HG03432 (cell line): ENCODE measurements around the gene EGF.
"Not testable (repeated sequence)": the region's sequence is repeated elsewhere in the genome, so short reads cannot be mapped to it uniquely, and the experiment has no call there.

Experiments used
- ATAC-seq: cut with Tn5 transposase; IDR thresholded peaks from one replicate; pipeline ENCODE4 v1.9.1; 2021; ENCODE audit warnings: mild to moderate bottlenecking, moderate library complexity; ENCODE audit not compliant: unreplicated experiment

EGF gene

GRCh38 chr4:109914322-109914721 lies 1.6 kb downstream of the EGF start:
- no peak for ATAC-seq

DNA sequence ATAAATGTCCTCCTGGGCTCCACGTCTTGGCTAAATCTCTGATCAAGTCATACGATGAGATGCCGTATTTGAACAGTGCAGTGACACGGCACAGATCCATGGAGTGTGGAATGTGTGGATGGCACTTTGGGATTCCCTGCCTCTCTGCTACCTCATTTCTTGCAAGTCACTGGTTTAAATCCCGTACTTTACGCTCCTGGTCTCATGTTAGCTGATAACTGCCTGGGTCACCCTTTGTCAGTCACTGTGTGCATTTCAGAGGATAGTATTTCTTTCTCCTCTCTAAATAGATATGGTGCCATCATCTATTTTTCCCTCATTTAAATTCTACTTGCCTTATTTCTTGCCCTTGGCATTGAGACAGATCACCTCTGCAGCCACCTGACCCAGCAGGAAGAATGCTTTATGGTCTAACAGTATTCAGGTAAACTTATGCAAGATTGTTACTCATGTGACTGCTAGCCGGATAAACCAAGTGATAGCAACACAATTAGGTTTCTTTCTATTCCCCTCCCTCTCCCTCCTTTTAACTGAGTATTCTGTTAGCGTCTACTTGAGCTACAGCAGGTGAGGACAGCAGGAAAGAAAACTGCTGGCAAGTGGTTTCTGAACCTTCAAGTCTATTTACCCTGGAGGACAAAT lies 2.8 kb downstream of the EGF start:
- no peak for ATAC-seq

DNA sequence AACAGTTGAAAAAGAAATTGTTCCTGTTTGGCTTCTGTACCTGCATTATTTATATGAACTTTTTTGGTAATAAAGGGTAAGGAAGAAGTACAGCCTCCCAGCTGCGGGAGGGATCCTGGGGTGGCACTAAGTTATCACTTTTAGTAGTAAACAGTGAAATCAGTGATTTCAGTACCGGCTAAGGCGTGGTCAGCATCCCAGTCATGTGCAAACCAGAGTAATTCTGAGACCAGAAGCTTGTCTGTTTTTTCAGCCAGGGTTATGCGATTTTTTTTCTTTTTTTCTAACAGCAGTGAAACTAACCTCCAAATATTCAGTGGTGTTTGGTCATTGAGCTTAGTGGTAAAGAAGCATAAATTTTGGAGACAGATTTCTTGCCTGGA lies 3.3 kb downstream of the EGF start:
- no peak for ATAC-seq

GRCh38 chr4:109921384-109921808 lies 8.7 kb downstream of the EGF start:
- no peak for ATAC-seq

- ATAC-seq = no peak
Observed at GRCh38 chr4:109925396-109925795, 12.7 kb downstream of the EGF start.

- ATAC-seq = no peak
Observed at GRCh38 chr4:109928327-109929045, 15.8 kb downstream of the EGF start.

DNA sequence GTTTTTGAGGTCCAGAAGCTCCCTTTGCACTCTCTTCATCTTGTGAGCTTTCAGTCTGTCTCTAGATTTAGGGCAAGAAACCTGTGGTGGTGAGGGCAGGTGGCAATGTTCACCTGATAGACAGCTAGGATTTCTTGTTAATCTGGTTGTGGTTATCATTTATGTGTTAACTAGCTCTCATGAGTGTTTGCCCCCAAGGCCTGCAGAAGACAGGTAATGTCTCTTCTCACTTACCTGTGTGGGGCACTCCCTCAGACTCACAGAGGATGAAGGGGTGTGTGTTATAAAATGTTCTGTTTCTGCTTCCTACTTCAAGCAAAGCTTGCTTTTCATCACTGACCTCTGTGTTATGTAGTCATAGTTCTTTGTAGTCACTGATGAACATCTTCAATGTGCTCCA lies 17.8 kb downstream of the EGF start:
- no peak for ATAC-seq

GRCh38 chr4:109930872-109931271 lies 18.2 kb downstream of the EGF start:
- ATAC-seq = no peak

GRCh38 chr4:109931318-109931717 lies 18.6 kb downstream of the EGF start:
- no peak for ATAC-seq

DNA sequence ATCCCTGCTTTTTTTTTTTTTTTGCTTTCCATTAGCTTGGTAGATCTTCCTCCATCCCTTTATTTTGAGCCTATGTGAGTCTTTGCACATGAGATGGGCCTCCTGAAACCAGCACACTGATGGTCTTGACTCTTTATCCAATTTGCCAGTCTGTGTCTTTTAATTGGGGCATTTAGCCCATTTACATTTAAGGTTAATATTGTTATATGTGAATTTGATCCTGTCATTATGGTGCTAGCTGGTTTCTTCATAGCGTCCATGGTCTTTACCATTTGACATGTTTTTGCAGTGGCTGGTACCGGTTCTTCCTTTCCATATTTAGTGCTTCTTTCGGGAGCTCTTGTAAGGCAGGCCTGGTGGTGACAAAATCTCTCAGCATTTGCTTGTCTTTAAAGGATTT lies 24.7 kb downstream of the EGF start:
- ATAC-seq = not testable (repeated sequence)

DNA sequence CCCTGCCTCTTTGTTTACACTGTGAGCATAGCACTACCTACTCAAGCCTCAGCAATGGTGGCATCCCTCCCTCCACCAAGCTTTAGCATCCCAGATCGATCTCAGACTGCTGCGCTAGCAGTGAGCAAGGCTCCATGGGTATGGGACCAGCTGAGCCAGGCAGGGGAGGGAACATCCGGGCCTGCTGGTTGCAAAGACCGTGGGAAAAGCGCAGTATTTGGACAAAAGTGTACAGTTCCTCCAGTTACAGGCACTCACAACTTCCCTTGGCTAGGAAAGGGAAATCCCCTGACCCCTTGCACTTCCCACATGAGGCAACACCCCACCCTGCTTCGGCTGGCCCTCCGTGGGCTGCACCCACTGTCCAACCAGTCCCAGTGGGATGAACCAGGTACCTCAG lies 26.5 kb downstream of the EGF start:
- ATAC-seq = no peak

- no peak for ATAC-seq
Observed at GRCh38 chr4:109942292-109942926, 29.7 kb downstream of the EGF start.

- ATAC-seq = no peak
Observed at GRCh38 chr4:109943745-109944144, 31.1 kb downstream of the EGF start.

- no peak for ATAC-seq
Observed at GRCh38 chr4:109944591-109944990, 31.9 kb downstream of the EGF start.

GRCh38 chr4:109945056-109945455 lies 32.4 kb downstream of the EGF start:
- ATAC-seq = no peak

DNA sequence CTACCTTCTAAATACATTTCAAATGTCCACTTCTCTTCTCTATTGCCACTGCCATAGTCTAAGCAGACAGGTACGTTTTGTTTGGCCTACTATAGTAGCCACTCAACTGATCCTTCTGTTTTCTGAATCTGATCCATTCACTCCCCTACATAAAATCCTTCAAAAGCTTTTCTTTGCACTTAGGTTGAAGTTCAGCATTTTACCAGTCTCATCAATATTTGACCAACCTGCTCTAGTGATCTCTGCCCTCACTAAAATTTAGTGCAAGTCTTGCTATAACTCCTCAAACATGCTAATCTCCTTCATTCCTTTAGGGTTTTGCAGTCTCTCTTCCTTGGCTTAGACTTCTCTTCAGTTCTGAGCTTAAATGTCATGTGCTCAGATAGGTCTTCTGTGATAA lies 33.4 kb downstream of the EGF start:
- ATAC-seq = no peak

DNA sequence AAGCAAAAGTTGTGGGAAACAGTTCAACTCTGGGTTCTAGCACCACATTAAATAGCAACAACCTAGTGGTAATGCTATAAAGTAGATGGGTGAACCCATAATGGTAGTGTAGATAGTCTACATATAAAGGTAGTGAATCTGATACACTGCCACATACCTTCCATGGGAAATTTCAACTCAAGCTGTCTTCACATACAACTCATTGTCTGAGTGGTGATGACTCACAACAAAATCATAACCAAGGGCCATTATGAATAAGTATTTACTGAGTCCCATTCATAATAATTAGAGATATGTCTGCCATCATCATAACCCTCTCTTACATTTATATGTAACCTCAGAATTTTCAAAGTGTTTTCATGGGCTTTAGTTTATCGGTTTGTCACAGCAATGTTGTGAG lies 34.8 kb downstream of the EGF start:
- peak; percentile 69 for ATAC-seq

DNA sequence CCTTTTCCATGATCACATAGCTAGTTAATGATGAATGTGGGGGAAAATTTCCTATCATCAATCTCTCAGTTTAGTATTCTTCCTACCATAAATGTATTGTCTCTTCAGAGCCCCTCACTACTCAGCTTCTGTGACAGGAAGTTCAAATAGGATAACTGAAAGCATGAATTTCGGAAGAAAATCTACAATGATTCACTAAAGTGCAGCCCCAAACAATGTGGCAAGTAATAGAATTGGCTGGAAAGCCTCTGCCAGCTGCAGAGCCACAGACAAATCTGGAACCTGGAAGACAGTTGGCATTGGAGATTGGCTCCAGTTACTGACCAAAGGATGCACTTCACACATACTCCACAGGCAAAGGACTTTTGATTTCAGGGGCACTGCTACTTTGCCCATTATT lies 35.2 kb downstream of the EGF start:
- ATAC-seq = peak; percentile 25

DNA sequence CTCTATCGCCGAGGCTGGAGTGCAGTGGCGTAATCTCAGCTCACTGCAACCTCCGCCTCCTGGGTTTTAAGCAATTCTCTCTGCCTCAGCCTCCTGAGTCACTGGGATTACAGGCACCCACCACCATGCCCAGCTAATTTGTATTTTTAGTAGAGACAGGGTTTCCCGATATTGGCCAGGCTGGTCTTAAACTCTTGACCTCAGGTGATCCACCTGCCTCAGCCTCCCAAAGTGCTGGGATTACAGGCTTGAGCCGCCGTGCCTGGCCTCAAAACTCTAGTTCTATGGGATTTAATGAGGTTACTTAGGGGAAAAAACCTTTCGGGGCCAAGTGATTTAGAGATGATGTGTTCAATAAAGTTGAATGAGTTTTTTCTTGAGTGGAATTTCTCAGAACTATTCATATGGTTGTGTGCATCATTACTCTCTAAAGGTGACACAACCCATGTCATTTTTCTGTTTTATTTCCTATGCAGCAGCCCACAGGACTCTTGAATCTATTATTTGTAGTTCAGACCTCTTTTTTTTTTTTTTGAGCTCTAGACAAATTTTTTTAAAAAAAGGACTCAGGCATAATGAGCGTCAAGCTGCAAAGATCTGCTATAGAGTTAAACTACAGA lies 36.5 kb downstream of the EGF start:
- ATAC-seq = not testable (repeated sequence)

GRCh38 chr4:109952612-109953011 lies 39.9 kb downstream of the EGF start:
- ATAC-seq = no peak

GRCh38 chr4:109953556-109953955 lies 40.9 kb downstream of the EGF start:
- no peak for ATAC-seq

DNA sequence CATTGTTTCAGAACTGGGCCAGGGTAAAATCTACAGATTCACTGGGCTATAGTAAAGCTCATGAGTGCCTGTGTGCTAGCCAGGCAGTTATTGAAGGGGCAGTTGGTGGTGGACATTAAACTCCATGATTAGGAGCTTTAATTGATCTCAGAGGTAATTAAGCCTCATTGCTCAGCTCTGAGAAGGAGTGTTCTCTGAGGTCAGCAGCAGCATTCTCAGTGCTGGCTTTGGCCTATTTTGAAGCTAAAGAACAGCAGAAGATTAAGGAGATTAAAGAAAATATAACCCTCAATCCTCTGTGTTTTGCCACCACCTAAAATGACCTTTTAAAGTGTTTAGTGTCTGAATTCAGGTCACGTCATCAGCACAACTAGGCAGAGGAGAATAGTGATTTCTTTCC lies 42.5 kb downstream of the EGF start:
- ATAC-seq = no peak
